SK-N-SH treated with all-trans-retinoic acid at 6 μM for 48 hours (cell line): ENCODE measurements around the gene MPZL2.

Experiments used
- ATAC-seq: fragments of 200-7000 bp; cut with Tn5 transposase; 3 replicates; pipeline ENCODE4 v1.9.1; 2020; ENCODE audit warnings: mild to moderate bottlenecking, moderate library complexity
- ARNTL ChIP-seq: fragments of 450-650 bp; formaldehyde crosslinking; IDR thresholded peaks from 2 replicates; pipeline ENCODE4 v1.5.0; 2020; ENCODE audit warnings: low read depth, mild to moderate bottlenecking, moderate library complexity, borderline replicate concordance
- BACH2 ChIP-seq: fragments of 250-450 bp; sonication (Bioruptor Pico); IDR thresholded peaks from 2 replicates; pipeline ENCODE4 v1.9.0; 2021; ENCODE audit warnings: mild to moderate bottlenecking, borderline replicate concordance
- CSDC2 ChIP-seq: fragments of 250-450 bp; sonication (Bioruptor Pico); IDR thresholded peaks from 2 replicates; pipeline ENCODE4 v1.5.0; 2020; ENCODE audit warnings: mild to moderate bottlenecking, moderate library complexity
- CSRNP3 ChIP-seq: fragments of 250-450 bp; sonication (Bioruptor Pico); IDR thresholded peaks from 2 replicates; pipeline ENCODE4 v1.5.1; 2021; ENCODE audit warnings: mild to moderate bottlenecking, moderate library complexity
- ESRRG ChIP-seq: fragments of 250-450 bp; sonication (Bioruptor Pico); IDR thresholded peaks from 2 replicates; pipeline ENCODE4 v1.6.1; 2021; ENCODE audit warnings: mild to moderate bottlenecking
- GLIS3 ChIP-seq: fragments of 250-450 bp; sonication (Bioruptor Pico); IDR thresholded peaks from 2 replicates; pipeline ENCODE4 v1.5.0; 2020; ENCODE audit warnings: mild to moderate bottlenecking, moderate library complexity
- PPARA ChIP-seq: fragments of 250-450 bp; sonication (Bioruptor Pico); IDR thresholded peaks from 2 replicates; pipeline ENCODE4 v1.5.0; 2020; ENCODE audit warnings: mild to moderate bottlenecking, borderline replicate concordance
- SNAI2 ChIP-seq: fragments of 250-450 bp; sonication (Bioruptor Pico); IDR thresholded peaks from 2 replicates; pipeline ENCODE4 v1.5.0; 2020; ENCODE audit warnings: mild to moderate bottlenecking, moderate library complexity
- TCF4 ChIP-seq: fragments of 250-450 bp; sonication (Bioruptor Pico); IDR thresholded peaks from 2 replicates; pipeline ENCODE4 v1.8.0; 2021; ENCODE audit warnings: mild to moderate bottlenecking, moderate library complexity, borderline replicate concordance
- TOX ChIP-seq: fragments of 250-450 bp; sonication (Bioruptor Pico); IDR thresholded peaks from 2 replicates; pipeline ENCODE4 v1.8.0; 2021; ENCODE audit warnings: mild to moderate bottlenecking, moderate library complexity, borderline replicate concordance
- ZC3H10 ChIP-seq: fragments of 250-450 bp; sonication (Bioruptor Pico); IDR thresholded peaks from 2 replicates; pipeline ENCODE4 v1.5.1; 2021; ENCODE audit warnings: mild to moderate bottlenecking, moderate library complexity
- ZFP30 ChIP-seq: fragments of 450-650 bp; formaldehyde crosslinking; IDR thresholded peaks from 2 replicates; pipeline ENCODE4 v1.5.0; 2022; ENCODE audit warnings: mild to moderate bottlenecking, moderate library complexity
- ZNF70 ChIP-seq: fragments of 450-650 bp; formaldehyde crosslinking; IDR thresholded peaks from 2 replicates; pipeline ENCODE4 v1.5.0; 2020; ENCODE audit warnings: mild to moderate bottlenecking, moderate library complexity
- ZNF8 ChIP-seq: fragments of 450-650 bp; formaldehyde crosslinking; IDR thresholded peaks from 2 replicates; pipeline ENCODE4 v1.5.0; 2020; ENCODE audit warnings: mild to moderate bottlenecking, moderate library complexity
- TF ChIP-seq, protein P1 (sequence below): fragments of 250-450 bp; sonication (Bioruptor Pico); IDR thresholded peaks from 2 replicates; pipeline ENCODE4 v1.8.0; 2021; ENCODE audit warnings: low read depth, mild to moderate bottlenecking, moderate library complexity, borderline replicate concordance

Gene MPZL2

GRCh38 chr11:118205606-118206378 lies 58.3 kb downstream of the MPZL2 start:
- no peak for ATAC-seq
- TF ChIP-seq PPARA = no peak
- TF ChIP-seq ZFP30 (CRISPR knock-in tag) = no peak
- TF ChIP-seq TOX (CRISPR knock-in tag) = no peak
- no peak for TF ChIP-seq ESRRG (CRISPR knock-in tag)
- no peak for TF ChIP-seq BACH2
- no peak for TF ChIP-seq ARNTL
- TF ChIP-seq, protein P1, sequence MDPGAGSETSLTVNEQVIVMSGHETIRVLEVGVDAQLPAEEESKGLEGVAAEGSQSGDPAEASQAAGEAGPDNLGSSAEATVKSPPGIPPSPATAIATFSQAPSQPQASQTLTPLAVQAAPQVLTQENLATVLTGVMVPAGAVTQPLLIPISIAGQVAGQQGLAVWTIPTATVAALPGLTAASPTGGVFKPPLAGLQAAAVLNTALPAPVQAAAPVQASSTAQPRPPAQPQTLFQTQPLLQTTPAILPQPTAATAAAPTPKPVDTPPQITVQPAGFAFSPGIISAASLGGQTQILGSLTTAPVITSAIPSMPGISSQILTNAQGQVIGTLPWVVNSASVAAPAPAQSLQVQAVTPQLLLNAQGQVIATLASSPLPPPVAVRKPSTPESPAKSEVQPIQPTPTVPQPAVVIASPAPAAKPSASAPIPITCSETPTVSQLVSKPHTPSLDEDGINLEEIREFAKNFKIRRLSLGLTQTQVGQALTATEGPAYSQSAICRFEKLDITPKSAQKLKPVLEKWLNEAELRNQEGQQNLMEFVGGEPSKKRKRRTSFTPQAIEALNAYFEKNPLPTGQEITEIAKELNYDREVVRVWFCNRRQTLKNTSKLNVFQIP = no peak
- no peak for TF ChIP-seq TCF4 (CRISPR knock-in tag)
- no peak for TF ChIP-seq CSRNP3 (CRISPR knock-in tag)
- no peak for TF ChIP-seq ZNF70 (CRISPR knock-in tag)
- no peak for TF ChIP-seq GLIS3 (CRISPR knock-in tag)
- no peak for TF ChIP-seq ZNF8 (CRISPR knock-in tag)
- no peak for TF ChIP-seq CSDC2 (CRISPR knock-in tag)
- no peak for TF ChIP-seq SNAI2
- TF ChIP-seq ZC3H10 (CRISPR knock-in tag) = no peak
